ENCODE results near the gene BTBD16.

DNA sequence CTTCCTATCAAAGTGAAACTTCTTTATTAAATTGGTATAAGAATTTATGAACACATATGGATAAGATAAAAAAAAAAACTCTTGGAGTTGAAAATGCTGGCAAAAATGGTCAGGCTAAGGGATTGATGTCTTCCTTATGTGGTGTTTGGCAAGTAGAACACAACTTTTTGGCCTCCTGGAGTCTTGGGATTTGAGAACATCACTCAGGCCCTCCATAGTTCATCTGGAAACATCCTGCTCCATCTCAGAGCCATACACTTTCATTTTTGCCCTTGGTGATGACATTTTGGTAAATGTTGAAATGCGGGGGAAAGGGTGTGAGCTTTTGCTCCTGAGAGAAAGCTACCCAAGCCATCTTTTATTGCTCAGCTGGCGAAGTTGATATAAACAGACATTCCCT is 27.5 kb upstream of the BTBD16 start:
- TF ChIP-seq CTCF (conservative IDR thresholded peaks at IDR 0.05; ENCODE audit: low read length) (no peak), EZH2phosphoT487 (IDR thresholded peaks at IDR 0.05; ENCODE audit: borderline replicate concordance, low read depth, low read length) (no peak)
